Measurements from ENCODE around the gene SAMD7.
A peak's percentile ranks its signal among the peaks of the same experiment; 100 is the strongest.

SAMD7 gene

DNA sequence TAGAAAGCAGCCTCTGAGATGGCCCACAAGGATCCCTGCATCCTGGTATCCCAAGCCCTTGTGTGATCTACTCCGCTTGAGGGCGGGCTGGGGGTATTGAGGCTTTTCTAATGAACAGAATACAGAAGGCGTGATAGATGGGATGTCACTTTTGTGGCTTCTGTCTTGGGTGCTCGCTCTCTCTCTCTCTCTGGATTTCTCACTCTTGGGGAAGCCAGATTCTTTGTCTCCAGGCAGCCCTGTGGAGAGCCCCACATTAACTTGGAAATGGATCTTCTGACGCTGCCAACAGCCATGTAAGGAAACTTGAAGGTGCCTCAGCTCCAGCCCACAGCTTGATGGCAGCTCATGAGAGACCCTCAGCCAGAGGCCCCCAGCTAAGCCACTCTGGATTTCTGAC lies 28.4 kb downstream of the SAMD7 start:
- no peak overlapping the region for H3K4me3 ChIP-seq (ENCODE audit: low read depth, low read length)
- TF ChIP-seq, protein P1, sequence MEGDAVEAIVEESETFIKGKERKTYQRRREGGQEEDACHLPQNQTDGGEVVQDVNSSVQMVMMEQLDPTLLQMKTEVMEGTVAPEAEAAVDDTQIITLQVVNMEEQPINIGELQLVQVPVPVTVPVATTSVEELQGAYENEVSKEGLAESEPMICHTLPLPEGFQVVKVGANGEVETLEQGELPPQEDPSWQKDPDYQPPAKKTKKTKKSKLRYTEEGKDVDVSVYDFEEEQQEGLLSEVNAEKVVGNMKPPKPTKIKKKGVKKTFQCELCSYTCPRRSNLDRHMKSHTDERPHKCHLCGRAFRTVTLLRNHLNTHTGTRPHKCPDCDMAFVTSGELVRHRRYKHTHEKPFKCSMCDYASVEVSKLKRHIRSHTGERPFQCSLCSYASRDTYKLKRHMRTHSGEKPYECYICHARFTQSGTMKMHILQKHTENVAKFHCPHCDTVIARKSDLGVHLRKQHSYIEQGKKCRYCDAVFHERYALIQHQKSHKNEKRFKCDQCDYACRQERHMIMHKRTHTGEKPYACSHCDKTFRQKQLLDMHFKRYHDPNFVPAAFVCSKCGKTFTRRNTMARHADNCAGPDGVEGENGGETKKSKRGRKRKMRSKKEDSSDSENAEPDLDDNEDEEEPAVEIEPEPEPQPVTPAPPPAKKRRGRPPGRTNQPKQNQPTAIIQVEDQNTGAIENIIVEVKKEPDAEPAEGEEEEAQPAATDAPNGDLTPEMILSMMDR (IDR thresholded peaks at IDR 0.05; ENCODE audit: low read depth, low read length): no peak

DNA sequence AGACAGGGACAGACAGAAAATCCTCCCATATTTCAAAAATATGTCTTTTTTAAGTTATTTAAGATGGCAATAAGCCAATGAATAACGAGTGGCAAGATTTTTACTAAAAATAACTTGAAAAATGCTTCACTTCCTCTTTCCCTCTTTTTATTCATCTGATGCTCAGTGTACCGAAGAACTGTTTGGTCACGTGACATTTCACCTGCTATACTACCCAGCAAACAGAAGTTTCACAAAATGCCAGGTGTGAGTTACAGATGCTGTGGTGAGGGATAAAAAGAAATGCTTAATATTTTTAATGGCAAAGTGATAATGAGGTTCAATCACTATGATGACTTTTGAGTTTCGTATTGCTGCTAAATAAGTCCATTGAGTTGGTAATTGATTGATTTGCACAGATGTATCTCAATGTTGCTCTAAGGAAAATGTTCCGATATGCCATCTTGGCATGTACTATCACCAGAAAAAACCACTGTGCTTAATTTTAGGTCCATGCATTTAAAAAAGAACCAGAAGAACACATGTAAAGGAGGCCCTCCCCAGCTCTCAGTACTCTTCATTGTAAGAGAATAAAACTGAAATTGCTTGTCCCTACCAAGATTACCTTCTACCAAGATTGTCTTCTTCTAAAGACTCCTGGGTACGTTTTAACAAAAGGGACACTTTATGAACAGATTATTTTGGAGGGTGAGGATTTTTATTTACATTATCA lies 29.3 kb downstream of the SAMD7 start:
- TF ChIP-seq, protein P1 (IDR thresholded peaks at IDR 0.05; ENCODE audit: low read depth, low read length): no peak
- no peak for TF ChIP-seq POLR2A (IDR thresholded peaks at IDR 0.05; ENCODE audit: extremely low read depth, insufficient read length)
- TF ChIP-seq MYC (IDR thresholded peaks at IDR 0.05; ENCODE audit: low read depth, low read length): no peak
- no peak overlapping the region for H3K4me3 ChIP-seq (ENCODE audit: low read depth, low read length)
- no peak for DNase-seq (ENCODE audit: low read depth)

More for the DNA sequence above, 28.4 kb downstream of the SAMD7 start:
- no peak for DNase-seq (ENCODE audit: low read depth)

DNA sequence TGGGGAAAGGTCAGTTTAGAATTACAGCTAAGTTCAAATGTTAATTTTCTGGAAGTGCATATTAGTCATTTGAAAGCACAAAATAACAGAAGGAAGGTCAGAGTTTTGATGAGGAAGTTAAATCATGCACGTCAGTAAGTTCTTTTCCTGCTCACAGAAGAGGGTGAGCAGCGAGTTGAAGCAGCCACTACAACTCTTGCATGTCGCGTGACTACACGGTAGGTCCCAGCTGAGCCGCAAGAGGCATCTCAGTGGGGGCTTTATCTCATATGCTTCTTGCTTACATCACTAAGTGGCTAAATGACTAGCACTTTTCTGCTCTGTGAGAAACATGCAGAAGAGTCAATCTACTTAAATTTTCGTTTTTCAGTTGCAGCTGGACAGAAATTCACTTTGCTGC lies 33.9 kb downstream of the SAMD7 start:
- H3K4me3 ChIP-seq (ENCODE audit: low read depth, low read length): peak overlapping the region; percentile 21
- no peak for TF ChIP-seq POLR2A (IDR thresholded peaks at IDR 0.05; ENCODE audit: extremely low read depth, insufficient read length)
- TF ChIP-seq, protein P2, sequence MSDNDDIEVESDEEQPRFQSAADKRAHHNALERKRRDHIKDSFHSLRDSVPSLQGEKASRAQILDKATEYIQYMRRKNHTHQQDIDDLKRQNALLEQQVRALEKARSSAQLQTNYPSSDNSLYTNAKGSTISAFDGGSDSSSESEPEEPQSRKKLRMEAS (IDR thresholded peaks at IDR 0.05; ENCODE audit: low read depth, low read length): 0 out of 2 replicates have a peak, but pooled peaks have one; percentile 33
- TF ChIP-seq, protein P1 (IDR thresholded peaks at IDR 0.05; ENCODE audit: low read depth, low read length): no peak
- peak; percentile 55; the same call in 1 of the 2 replicates for TF ChIP-seq MYC (IDR thresholded peaks at IDR 0.05; ENCODE audit: low read depth, low read length)
- peak; percentile 93 for DNase-seq (ENCODE audit: low read depth)

DNA sequence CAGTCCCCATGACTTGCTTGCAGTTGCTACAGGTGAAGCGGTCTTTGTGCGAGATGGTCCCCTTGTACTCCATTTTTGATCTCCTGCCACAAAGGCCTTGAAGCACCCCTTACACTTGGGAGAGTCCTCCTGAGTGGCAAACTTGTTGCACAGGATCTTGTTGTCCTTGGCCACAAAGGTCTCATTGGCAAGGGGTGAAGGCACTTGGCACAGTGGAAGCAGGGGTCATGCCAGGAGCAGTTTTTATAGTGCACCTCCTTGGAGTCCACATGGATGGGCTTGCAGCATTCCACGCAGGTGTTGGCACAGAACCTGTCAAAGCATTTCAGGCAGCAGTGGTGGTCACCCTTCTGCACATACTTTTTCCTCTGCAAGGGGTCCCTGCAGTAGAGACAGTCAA lies 35.0 kb downstream of the SAMD7 start:
- H3K4me3 ChIP-seq (ENCODE audit: low read depth, low read length): no peak overlapping the region
- TF ChIP-seq, protein P2 (IDR thresholded peaks at IDR 0.05; ENCODE audit: low read depth, low read length): no peak
- no peak for TF ChIP-seq MYC (IDR thresholded peaks at IDR 0.05; ENCODE audit: low read depth, low read length)
- TF ChIP-seq, protein P1 (IDR thresholded peaks at IDR 0.05; ENCODE audit: low read depth, low read length): no peak
- no peak for TF ChIP-seq POLR2A (IDR thresholded peaks at IDR 0.05; ENCODE audit: extremely low read depth, insufficient read length)

DNA sequence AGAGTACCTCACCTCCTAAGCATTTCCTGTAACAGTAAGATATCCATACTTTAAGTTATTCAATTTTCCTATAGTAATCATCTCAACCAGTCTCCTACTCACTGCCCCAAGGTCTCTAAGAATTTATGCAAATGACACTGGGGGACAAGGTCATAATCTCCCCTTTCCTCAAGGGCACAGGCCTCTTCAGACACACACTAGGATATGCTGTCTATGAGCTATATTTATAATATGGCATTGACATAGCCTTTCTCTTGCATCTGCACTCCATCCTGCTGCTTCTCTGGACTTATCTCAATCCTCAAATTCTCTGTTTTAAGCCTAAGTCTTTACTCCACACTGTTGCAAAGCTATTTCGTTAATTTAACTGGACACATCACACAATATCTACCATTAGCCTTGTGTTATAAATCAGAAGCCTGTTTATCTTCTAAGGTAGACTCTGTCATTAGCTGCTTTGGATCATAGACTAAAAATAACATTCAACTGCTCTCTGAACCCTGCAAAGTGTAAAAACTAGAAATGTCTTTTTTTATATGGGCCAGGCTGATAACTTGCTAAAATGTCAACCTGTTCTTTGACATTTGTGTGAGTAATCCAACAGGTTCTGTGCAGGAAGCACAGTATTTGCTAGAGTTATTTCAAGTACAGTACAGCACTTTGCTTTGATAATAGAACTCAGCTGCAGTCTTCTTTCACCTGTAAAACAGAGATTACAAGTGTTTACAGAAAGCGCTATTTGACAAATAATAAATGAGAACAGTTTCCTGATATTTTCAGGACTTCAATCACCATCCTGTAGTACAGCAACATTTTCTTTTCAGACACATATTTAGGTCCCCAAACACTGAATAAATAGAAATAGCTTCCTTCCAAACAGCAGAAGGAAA lies 37.4 kb downstream of the SAMD7 start:
- DNase-seq (ENCODE audit: low read depth): no peak
- TF ChIP-seq, protein P1 (IDR thresholded peaks at IDR 0.05; ENCODE audit: low read depth, low read length): no peak
- TF ChIP-seq MYC (IDR thresholded peaks at IDR 0.05; ENCODE audit: low read depth, low read length) (no peak), POLR2A (IDR thresholded peaks at IDR 0.05; ENCODE audit: extremely low read depth, insufficient read length) (no peak)
- TF ChIP-seq, protein P2 (IDR thresholded peaks at IDR 0.05; ENCODE audit: low read depth, low read length): no peak
- H3K4me3 ChIP-seq (ENCODE audit: low read depth, low read length): no peak overlapping the region

More for the DNA sequence above, 35.0 kb downstream of the SAMD7 start:
- DNase-seq (ENCODE audit: low read depth): no peak

Data from NB4 (cell line).